Muscle of leg (tissue), 11 donors: ENCODE data around the gene KRTAP12-2. TPM values are rescaled to one million over a fixed set of nuclear protein-coding genes. Genes with fewer than 3 reads are reported as not detected.

ENCODE experiments used
- DNase-seq: peaks from one replicate; pipeline ENCODE4 v3.0.0; 2013
- H3K27ac ChIP-seq: one replicate; pipeline ENCODE4 v1.5.1; 2013; ENCODE audit warnings: mild to moderate bottlenecking, low read length, control low read depth
- H3K27me3 ChIP-seq: one replicate; pipeline ENCODE4 v1.6.1; 2013; ENCODE audit warnings: low read length; ENCODE audit not compliant: control insufficient read depth, insufficient read depth
- H3K36me3 ChIP-seq: one replicate; pipeline ENCODE4 v1.6.1; 2013; ENCODE audit warnings: low read length; ENCODE audit not compliant: control insufficient read depth, insufficient read depth
- H3K4me1 ChIP-seq: one replicate; pipeline ENCODE4 v1.6.1; 2013; ENCODE audit warnings: low read length; ENCODE audit not compliant: control insufficient read depth, insufficient read depth
- H3K4me3 ChIP-seq: one replicate; pipeline ENCODE4 v1.5.1; 2013; ENCODE audit warnings: low read length, control low read depth
- H3K9me3 ChIP-seq: replicated peaks from 2 replicates; pipeline ENCODE4 v1.6.1; 2013; ENCODE audit warnings: low read depth, low read length; ENCODE audit not compliant: control insufficient read depth
- WGBS: methylation state at CpG from one replicate; pipeline ENCODE4 v1.1.5; 2013; ENCODE audit warnings: missing lambda C conversion rate; ENCODE audit not compliant: insufficient coverage; 5-methylcytosine and 5-hydroxymethylcytosine counted together
- polyA plus RNA-seq, 8 donors: library from polyadenylated mRNA; unstranded; fragments of 120-200 nt; gene quantifications; one replicate each; pipeline versions ENCODE4 v1.2.1 to v1.2.3, GENCODE V29; 2013; ENCODE audit warnings: inconsistent platforms in 1 of 8, low replicate concordance in 1 of 8; ENCODE audit not compliant: insufficient read length in 8 of 8, insufficient read depth in 1 of 8
- total RNA-seq: library from RNA; stranded (reverse); fragments of 120-200 nt; gene quantifications from one replicate; pipeline ENCODE4 v1.2.4, GENCODE V29; 2013

KRTAP12-2 gene
- total and polyA plus RNA-seq, 9 donors, result not detected

DNA sequence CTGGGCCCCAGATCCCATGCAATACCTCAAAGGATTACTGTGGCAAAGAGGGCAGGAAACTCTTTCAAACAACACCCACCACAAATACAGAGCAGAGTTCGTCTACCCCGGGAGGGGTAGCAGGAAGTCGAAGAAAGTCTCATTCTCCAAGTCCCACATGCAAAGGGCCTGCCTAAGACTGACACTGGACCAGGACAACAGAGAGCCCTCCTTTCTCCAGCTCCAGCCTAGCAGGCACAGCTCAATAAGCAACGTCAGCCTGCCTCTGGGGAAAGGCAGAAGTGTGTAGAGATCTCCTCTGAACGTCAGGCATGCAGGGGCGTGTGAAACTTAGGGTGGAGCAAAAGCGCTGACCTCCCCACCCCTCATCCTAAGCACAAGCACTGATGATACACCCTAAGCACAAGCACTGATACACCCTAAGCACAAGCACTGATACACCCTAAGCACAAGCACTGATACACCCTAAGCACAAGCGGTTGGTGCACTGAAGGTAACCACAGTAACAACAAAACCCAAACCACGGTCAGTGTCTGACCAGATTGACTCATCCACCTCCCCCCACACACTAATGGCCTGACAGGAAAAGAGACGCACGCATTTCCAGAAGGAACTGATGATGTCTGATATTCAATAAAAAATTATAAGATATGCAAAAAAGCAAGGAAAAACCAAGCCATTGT, 7.7 kb downstream of the KRTAP12-2 start:
- no peaks in the 10 kb centered on the region for H3K4me1 ChIP-seq
- no peak overlapping the region for H3K27ac ChIP-seq
- peaks cover 10% of the 10 kb centered on the region for H3K27me3 ChIP-seq
- peaks cover 3% of the 10 kb centered on the region for H3K9me3 ChIP-seq
- no peak for DNase-seq
- no peaks in the 10 kb centered on the region for H3K36me3 ChIP-seq
- 53% methylated on average over 4 of the region's 11 CpGs for WGBS
- no peak overlapping the region for H3K4me3 ChIP-seq

DNA sequence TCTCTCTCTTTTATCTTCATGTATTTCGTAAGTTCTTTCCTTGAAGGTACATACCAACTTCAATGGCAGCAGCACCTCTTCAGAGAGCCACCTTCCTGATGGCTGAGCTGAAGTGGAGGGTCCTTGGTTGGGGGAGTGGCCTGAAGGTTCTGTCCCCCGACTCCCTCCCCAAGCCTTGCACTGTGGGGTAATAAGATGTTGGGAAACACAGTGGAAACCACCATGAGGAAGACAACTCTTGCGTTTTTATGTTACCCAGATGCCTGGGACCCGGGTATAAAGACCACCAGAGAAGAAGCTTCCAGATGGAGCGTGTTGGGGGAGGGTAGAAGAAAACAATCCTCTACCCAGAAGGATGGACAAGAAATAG, 8.2 kb downstream of the KRTAP12-2 start:
- Histone ChIP-seq H3K27ac (no peak overlapping the region), H3K27me3 (peaks cover 10% of the 10 kb centered on the region), H3K9me3 (peaks cover 3% of the 10 kb centered on the region), H3K4me1 (no peaks in the 10 kb centered on the region), H3K4me3 (no peak overlapping the region), H3K36me3 (no peaks in the 10 kb centered on the region)
- no peak for DNase-seq
- no CpG with 5 or more reads among the region's 5 CpGs for WGBS

DNA sequence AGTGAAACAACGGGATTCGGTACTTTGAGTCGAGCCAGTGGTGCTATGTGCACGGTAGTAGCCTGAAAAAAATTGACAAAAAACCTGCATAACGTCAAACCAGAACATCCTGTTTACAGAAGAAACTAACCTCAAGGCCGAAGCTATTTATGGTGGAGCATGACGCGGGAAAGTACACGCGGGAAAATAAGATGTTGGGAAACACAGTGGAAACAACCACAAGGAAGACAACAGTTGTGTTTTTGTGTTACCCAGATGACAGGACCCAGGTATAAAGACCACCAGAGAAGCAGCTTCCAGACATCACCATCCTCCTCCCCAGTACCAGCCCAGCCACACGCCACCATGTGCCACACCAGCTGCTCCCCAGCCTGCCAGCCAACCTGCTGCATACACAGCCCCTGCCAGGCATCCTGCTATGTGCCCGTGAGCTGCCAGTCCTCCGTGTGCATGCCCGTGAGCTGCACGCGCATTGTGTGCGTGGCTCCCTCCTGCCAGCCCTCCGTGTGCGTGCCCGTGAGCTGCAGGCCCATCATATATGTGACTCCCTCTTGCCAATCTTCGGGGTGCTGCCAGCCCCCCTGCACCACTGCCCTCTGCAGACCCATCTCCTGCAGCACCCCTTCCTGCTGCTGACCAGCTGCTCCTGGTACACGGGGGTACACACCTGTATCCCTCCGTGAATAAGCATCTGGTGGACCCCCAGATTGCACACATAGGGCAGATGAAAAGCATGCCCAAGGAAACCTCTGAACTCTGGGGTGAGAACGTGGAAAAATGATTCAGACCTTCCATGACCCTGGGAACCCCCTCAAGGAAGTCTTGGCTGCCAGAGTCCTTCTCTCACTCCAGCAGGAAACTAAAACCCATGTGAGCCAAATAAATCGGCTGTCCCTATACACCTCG, 8.8 kb downstream of the KRTAP12-2 start, which contains the start of gene KRTAP12-3:
TSS of gene KRTAP12-3 (plus strand) at position 298 of the 906 bp plus-strand sequence. CDS start at position 346, 48 bp downstream.
- Histone ChIP-seq H3K27ac (no peak within 1 kb of the TSS), H3K36me3 (no peaks in the 10 kb centered on the region), H3K9me3 (peaks cover 3% of the 10 kb centered on the region), H3K27me3 (peaks cover 10% of the 10 kb centered on the region), H3K4me3 (no peak within 1 kb of the TSS), H3K4me1 (no peaks in the 10 kb centered on the region)
- DNase-seq, result no peak
- WGBS, result 91% methylated on average over 18 of the region's 26 CpGs

DNA sequence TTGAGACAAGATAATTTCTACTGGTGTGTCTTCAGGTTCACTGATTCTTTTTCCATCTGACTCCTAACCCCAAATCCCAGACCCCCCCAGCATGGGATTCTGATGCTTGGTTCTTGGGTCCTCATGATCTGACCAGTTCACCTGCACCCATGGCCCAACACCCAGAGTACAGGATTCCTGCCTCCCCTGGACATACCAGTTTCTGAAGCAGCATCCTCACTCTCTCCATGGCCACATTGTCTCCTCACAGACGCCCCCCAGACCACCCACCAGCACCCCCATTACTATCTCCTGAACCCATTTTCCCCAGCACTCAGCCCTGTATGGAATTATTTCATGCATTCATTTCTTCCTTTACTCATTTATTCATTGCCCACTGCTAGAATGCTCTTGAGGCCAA, 9.9 kb downstream of the KRTAP12-2 start:
- Histone ChIP-seq H3K9me3 (peaks cover 3% of the 10 kb centered on the region), H3K36me3 (no peaks in the 10 kb centered on the region), H3K4me3 (no peak overlapping the region), H3K27ac (no peak overlapping the region), H3K4me1 (no peaks in the 10 kb centered on the region), H3K27me3 (peaks cover 10% of the 10 kb centered on the region)
- no peak for DNase-seq
- 58% methylated on average over 1 of the region's 1 CpG for WGBS

DNA sequence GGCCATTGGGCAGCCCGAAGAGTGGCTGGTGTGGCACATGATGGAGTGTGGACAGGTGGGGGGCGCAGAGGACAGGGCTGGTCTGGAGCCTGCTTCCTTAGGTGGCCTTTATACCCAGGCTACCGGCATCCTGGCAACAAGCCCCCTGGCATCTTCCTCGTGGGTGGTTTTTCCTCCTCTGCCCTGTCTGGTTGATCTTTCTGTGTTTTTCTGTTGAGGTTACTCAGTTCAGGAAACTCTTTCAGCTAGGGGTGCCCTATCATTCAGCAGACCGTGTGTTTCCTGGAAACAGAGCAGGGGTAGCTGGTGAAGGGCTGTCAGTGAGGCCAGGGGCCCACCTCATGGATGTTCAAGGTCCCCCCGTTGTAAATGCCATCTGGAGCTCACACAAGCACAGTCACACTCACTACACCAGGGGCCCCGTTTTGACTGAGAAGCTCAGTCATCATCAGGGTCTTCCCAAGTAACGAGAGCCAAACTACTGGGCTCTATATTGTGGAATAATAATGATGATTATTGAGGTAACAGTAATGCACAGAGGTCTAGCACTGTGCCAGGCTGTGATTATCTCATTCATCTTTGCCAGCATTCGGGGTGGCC, 12.1 kb downstream of the KRTAP12-2 start, which contains the start of gene KRTAP12-4:
TSS of gene KRTAP12-4 (minus strand) at position 84 of the 600 bp plus-strand sequence. CDS start at position 39, 45 bp downstream.
- H3K4me1 ChIP-seq, result no peaks in the 10 kb centered on the region
- H3K36me3 ChIP-seq, result no peaks in the 10 kb centered on the region
- H3K27ac ChIP-seq, result no peak within 1 kb of the TSS
- WGBS, result 88% methylated on average over 3 of the region's 9 CpGs
- H3K27me3 ChIP-seq, result peaks cover 7% of the 10 kb centered on the region
- H3K9me3 ChIP-seq, result peaks cover 3% of the 10 kb centered on the region
- no peak within 1 kb of the TSS for H3K4me3 ChIP-seq
- no peak for DNase-seq

DNA sequence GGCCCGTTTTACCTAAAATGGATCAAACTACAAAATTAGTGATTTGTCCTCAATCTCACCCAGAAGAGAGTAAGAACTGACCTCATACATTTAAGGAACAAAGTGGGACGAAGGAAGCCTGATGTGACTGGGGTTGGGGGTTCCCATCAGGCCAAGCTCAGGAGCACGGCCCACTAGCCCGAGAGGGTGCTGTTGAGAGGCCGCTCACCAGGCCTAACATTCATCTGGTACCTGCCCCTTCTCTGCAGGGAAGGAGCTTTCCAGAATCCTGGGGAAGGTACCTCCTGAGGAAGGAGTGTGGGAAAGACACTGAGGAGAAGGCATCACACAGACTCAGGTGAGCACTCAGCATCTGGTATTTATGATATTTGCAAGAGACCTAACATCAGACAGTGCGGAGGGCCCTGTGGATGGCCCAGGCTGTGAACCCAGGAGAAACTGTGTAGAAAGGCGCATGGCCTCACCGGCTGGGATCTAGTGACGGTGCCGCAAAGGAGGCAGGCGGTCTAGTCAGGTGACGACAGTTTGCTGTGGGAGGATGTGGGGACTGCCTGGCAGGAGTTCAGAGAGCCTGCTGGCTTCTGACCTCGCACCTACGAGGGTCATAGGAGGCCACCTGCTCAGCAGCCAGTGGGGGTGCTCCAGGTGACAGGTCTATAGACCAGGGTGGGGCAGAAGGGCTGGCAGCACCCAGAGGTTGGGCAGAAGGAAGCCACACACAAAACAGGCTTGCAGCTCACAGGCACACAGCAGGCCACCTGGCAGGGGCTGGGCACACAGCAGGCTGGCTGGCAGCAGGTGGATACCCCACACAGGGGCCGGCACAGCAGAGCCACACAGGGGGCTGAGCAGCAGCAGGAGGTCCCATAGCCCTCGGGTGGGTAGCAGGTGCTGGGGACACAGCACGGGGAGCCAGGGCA, 12.8 kb downstream of the KRTAP12-2 start:
- Histone ChIP-seq H3K36me3 (no peaks in the 10 kb centered on the region), H3K27me3 (peaks cover 7% of the 10 kb centered on the region), H3K4me3 (no peak overlapping the region), H3K9me3 (peaks cover 3% of the 10 kb centered on the region), H3K4me1 (no peaks in the 10 kb centered on the region), H3K27ac (no peak overlapping the region)
- no peak for DNase-seq
- WGBS, result 75% methylated on average over 14 of the region's 17 CpGs

DNA sequence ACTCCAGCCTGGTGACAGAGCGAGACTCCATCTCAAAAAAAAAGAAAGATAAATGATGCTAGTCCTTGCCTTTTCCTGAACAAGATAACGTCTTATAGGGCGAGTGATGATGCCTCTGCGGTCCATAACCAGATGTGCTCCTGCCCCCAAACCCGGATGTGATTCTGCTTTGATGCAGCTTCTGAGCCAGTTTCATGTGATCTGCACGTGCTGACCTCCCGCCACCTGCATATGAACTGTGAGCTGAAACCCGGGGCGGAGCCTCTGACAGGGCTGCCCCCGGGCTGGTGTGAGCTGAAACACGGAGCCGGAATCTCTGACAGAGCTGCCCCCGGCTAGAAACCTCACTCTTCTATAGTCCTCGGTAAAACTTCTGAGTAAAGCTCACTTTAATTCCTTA, 13.6 kb downstream of the KRTAP12-2 start:
- Histone ChIP-seq H3K4me1 (no peaks in the 10 kb centered on the region), H3K36me3 (no peaks in the 10 kb centered on the region), H3K9me3 (peaks cover 3% of the 10 kb centered on the region), H3K4me3 (no peak overlapping the region), H3K27me3 (peaks cover 6% of the 10 kb centered on the region), H3K27ac (no peak overlapping the region)
- 53% methylated on average over 9 of the region's 14 CpGs for WGBS
- DNase-seq, result no peak

DNA sequence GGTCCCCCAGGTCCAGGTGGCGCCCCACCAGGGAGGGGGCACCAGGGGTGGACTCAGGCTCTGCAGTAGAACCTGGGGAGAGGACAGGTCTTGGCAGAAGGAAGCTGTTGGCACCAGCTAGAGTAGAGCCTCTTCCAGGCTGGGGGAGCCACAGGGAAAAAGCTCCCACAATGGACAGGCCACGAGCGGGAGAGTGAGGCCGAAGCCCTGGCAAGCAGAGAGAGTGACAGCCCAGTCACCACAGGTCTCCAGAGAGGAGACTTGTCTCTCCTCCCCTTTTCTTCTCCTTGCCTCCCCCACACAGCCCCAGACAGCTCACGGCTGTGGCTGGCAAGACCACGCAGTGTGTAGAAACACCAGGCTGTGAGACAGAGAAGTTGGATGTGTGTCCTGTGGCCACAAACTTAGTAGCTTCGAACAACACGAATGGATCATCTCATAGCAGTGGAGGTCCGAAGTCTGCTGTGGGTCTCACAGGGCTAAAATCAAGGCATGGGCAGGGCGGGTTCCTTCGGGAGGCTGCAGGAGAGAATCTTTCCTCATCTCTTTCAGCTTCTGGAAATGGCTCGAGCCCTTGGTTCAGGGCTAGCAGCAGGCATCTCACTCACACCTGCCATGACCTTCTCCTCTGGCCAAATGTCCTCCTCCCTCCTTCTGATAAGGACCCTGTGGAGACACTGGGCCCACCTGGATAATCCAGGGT, 15.6 kb downstream of the KRTAP12-2 start:
- peaks cover 2% of the 10 kb centered on the region for H3K4me1 ChIP-seq
- H3K4me3 ChIP-seq, result no peak overlapping the region
- no peaks in the 10 kb centered on the region for H3K36me3 ChIP-seq
- 79% methylated on average over 6 of the region's 12 CpGs for WGBS
- no peak for DNase-seq
- no peak overlapping the region for H3K27ac ChIP-seq
- H3K9me3 ChIP-seq, result peaks cover under 1% of the 10 kb centered on the region
- peaks cover 6% of the 10 kb centered on the region for H3K27me3 ChIP-seq
